NCI-H748 treated with DMSO at 0.1 percent for 48 hours (cell line): ENCODE results near the gene ZBBX.
"Not testable (repeated sequence)": the region's sequence is repeated elsewhere in the genome, so short reads cannot be mapped to it uniquely, and the experiment has no call there.

Source experiments
- DNase-seq: peaks from one replicate; lab custom pipeline; 2025; lab: John Stamatoyannopoulos, UW

ZBBX gene

GRCh38 chr3:167380004-167380689 lies at the start of gene ZBBX:
Gene ZBBX (minus strand): TSS chr3:167380297. CDS start chr3:167372901, 7,396 bp downstream.
- peak; percentile 72 for DNase-seq

- not testable (repeated sequence) for DNase-seq
These were observed 46.9 kb upstream of the ZBBX start for GRCh38 chr3:167426962-167427361.

DNA sequence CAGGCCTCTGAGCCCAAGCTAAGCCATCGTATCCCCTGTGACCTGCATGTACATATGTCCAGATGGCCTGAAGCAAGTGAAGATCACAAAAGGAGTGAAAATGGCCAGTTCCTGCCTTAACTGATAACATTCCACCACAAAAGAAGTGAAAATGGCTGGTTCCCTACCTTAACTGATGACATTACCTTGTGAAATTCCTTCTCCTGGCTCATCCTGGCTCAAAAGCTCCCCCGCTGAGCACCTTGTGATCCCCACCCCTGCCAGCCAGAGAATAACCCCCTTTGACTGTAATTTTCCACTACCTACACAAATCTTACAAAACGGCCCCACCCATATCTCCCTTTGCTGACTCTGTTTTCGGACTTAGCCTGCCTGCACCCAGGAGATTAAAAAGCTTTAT lies 42.3 kb upstream of the ZBBX start:
- not testable (repeated sequence) for DNase-seq

DNA sequence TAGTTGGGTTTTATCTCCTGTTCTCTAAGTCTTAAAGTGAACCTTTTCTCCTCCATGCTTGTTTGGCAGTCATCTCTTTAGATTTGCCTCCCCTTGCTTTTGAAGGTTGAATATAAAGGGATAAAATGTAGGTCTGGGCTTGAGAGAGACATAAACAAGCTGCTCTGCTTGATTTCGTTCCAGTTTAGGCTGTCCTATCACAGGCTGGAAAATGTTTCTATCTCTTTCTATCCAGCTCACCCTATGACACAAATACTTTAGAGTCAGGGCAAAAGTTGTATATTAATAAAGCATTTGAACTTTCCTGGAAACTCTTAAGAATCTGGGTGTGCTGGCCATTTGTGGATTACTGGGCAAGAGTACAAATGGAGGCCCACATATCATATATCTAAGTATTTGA lies 29.5 kb upstream of the ZBBX start:
- no peak for DNase-seq

- DNase-seq: no peak
These were observed 26.9 kb upstream of the ZBBX start for GRCh38 chr3:167406876-167407492.

DNA sequence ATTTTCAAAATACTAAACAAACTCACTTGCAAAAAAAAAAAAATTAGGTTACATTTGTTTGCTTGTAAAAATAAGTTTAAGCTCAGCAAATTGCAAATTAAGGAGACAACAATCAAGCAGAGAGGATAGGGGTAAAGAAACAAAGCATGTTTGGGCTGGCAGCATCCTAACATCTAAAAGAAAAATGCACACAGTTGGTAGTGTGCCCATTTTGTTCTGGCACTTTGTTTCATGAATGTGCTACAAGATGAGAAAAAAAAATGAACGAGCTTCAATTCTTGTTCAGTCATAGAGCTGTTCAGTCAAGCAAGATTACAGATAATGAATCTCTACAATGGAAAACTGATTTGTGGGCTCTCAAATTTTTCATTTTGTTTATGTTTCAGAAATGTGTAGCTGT lies 17.7 kb upstream of the ZBBX start:
- DNase-seq: no peak

GRCh38 chr3:167396075-167396474 lies 16.0 kb upstream of the ZBBX start:
- DNase-seq: no peak

- no peak for DNase-seq
These were observed 13.9 kb upstream of the ZBBX start for GRCh38 chr3:167394003-167394402.

DNA sequence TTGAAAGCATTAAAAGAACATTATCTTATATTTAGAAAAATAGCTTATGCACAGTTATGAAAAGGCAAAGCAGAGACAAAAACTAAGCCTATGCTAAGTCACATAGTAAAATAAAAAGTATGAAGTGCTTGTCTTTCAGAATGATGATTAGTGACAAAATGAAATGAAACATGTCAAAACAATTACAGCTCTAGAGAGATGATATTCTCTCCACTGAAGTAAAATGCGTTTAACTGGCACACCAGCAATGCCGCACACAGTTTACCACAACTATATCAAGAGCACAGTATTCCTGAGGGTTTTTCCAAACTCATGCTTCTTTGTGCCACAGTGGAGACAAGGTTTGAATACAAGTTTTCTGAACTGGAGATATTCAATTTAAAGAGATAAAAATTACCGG lies 2.1 kb upstream of the ZBBX start:
- no peak for DNase-seq

DNA sequence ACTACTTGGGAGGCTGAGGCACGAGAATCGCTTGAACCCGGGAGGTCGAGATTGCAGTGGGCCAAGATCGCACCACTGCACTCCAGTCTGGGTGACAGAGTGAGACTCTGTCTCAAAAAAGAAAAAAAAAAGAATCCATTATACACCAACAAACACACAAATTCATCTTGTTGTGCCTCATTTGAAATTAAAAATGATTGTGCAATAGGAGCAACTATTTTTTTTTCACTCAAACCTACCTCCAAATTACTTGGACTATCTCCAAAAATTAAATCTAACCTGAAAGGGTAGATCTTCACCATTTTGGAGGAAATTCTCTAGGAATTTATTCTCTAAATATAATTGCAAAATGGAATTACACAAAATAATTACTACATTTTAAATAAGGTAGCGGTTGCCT lies 4.6 kb downstream of the ZBBX start:
- no peak for DNase-seq

DNA sequence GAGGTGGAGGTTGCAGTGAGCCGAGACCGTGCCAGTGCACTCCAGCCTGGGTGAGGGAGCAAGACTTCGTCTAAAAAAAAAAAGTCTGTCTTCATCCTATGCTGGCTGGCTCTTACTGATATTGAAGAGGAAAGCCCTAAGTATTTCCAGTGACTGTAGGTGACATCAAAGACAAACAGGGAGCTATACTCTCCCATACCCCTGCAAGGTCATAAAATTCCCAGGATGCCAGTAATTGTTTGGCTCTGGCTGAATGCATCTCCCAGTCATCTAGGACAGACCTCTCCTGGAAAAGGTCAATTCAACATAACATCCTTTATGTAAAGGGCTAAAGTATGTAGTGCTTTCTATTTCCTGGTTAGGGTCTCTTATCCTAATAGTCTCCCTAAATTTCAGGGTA lies 8.0 kb downstream of the ZBBX start:
- no peak for DNase-seq

DNA sequence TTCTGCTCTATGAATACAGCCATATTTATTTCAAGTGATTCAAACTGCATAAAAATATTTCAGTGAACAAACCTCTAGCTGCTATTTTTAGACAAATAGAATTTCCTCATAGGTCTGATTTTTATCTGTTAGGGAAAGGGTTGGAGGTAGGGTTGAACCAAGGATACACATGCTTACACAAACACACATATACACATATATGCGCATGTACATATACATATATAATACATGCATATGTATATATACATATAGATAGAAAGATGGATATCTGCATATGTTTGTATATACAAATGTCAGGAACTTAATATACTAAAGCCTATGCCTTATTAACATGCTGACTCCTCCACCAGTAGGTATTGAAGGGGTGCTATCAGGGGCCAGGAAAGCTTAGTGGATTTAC lies 18.1 kb downstream of the ZBBX start:
- no peak for DNase-seq

- no peak for DNase-seq
These were observed 18.8 kb downstream of the ZBBX start for GRCh38 chr3:167361306-167361705.

DNA sequence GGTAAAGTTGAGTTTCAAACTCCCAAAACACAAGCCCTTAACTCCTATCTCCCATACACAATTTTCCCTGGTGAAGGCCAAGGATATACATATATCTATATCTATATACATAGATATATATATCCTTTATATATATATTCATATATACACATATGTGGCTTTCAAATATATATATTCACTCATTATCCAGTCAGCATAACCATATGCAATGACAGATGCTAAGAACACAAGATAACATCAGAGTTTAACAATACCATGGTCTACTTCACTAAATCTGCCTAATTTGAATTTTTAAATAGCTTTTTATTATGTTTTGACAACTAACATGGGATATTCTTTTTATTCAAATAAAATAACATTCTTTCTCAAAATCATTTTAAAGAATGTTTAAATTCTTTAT lies 24.7 kb downstream of the ZBBX start:
- no peak for DNase-seq

GRCh38 chr3:167354751-167355150 lies 25.3 kb downstream of the ZBBX start:
- DNase-seq: no peak

DNA sequence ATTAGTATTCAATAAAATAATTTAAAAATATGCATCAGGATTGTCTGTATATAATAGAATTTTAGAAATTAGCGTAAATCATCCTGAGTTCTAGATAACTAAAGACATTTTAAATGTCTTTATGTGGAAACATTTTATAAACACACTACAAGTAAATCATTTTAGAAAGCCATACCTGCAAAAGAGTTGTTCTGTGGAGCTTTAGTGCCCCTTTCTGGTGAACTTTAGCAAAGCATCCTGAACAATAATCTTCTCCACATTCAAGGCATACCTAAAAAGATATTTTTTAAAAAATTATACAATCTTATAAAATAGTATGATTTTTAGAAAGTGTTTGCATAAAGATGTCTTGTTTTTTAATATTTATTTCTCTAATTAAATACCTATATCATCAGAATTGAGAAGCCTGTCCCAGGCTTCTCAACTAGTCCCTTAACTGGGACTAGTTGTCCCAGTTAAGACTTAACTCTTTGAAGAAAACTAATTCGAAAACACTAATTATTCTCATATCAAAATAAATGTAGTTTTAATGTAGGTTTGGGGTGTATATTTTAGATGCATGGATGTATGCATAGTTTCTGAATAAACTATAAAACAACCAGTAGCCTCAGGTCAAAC lies 29.7 kb downstream of the ZBBX start:
- no peak for DNase-seq

DNA sequence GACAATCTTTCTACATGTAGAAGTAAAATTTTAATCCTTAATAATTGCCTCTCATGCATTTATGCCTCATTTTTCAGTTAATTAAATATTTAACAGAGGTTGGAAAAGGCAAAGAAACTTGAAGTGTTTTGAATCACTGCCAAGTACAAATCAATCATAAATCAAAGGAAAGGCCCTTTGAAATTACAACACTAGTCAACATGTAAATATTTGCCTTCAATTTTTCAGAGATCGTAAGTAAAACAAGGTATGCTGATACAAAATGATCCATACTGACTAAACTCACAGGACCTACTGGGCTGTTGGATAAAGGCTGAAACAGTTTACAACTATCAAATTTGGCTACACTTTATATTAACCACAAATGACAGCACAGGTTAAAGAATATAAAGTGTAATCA lies 33.9 kb downstream of the ZBBX start:
- DNase-seq: no peak

GRCh38 chr3:167330993-167331785 lies 48.9 kb downstream of the ZBBX start:
- DNase-seq: no peak

GRCh38 chr3:167323572-167323971 lies 56.5 kb downstream of the ZBBX start:
- DNase-seq: no peak

- no peak for DNase-seq
These were observed 61.0 kb downstream of the ZBBX start for GRCh38 chr3:167318996-167319615.

- DNase-seq: no peak
These were observed 61.8 kb downstream of the ZBBX start for GRCh38 chr3:167318306-167318705.

GRCh38 chr3:167306319-167306718 lies 73.8 kb downstream of the ZBBX start:
- no peak for DNase-seq
